K562 (cell line): ENCODE results near the gene GRAMD4. TPM values are rescaled to one million over a fixed set of nuclear protein-coding genes. Genes with fewer than 3 reads are reported as not detected.

Source experiments
- ATAC-seq: fragments of 200-7000 bp; cut with Tn5 transposase; 3 replicates; pipeline ENCODE4 v1.9.1; 2020; ENCODE audit warnings: moderate library complexity
- BruUV-seq: library from RNA; stranded (reverse); fragments of 400-500 nt; replicated peaks from 2 replicates; lab custom pipeline; 2021; lab: Mats Ljungman, UMichigan
- CTCF ChIA-PET: fragments of 300-600 bp; formaldehyde crosslinking; extraction: SDS; loops from one replicate; lab custom pipeline; 2021; ENCODE audit warnings: low intra/inter-chr PET ratio; lab: Yijun Ruan, JAX
- POLR2A ChIA-PET: fragments of 300-600, 350-650 bp; sonication (Branson Sonifier 250); formaldehyde crosslinking; extraction: SDS; loops from one replicate; lab custom pipeline; 2021; ENCODE audit warnings: antibody characterized with exemption, inconsistent platforms; lab: Yijun Ruan, JAX
- DNase-seq, 4 experiments: peaks; one replicate each; pipeline versions ENCODE4 v3.0.0 to v3.0.0-alpha.2; 2011 to 2018; ENCODE audit warnings: low spot score in 3 of 4, mixed read lengths in 3 of 4; ENCODE audit errors: extremely low read depth in 1 of 4
- FAIRE-seq: peaks from 2 replicates; lab custom pipeline; 2011; peaks lifted over from hg19 to GRCh38; lab: Jason Lieb, UNC
- H2AFZ ChIP-seq: 2 replicates; pipeline ENCODE4 v1.6.0; 2011; ENCODE audit warnings: low read depth, low read length, control low read depth, inconsistent platforms
- H3K27ac ChIP-seq: fragments of 200-600 bp; 3 replicates; pipeline ENCODE4 v1.8.0; 2011; ENCODE audit warnings: low read depth, mild to moderate bottlenecking, control low read depth, inconsistent platforms, low read length, moderate library complexity, mixed read lengths; ENCODE audit errors: extremely low read depth
- H3K27me3 ChIP-seq, 2 experiments: fragments of 300-600 bp in 1 of 2; 2 replicates in 1 of 2; 3 replicates in 1 of 2; pipeline versions ENCODE4 v1.6.0 to v1.8.0; 2011; ENCODE audit warnings: inconsistent platforms in 2 of 2, low read length in 2 of 2, mild to moderate bottlenecking in 1 of 2, mixed read lengths in 1 of 2, moderate library complexity in 1 of 2; ENCODE audit not compliant: control insufficient read depth in 2 of 2, insufficient read depth in 2 of 2
- H3K36me3 ChIP-seq: fragments of 300-600 bp; 3 replicates; pipeline ENCODE4 v1.8.0; 2011; ENCODE audit warnings: mild to moderate bottlenecking, low read length, inconsistent platforms; ENCODE audit not compliant: control insufficient read depth, insufficient read depth
- H3K4me1 ChIP-seq, 2 experiments: fragments of 200-600 bp in 1 of 2; replicated peaks in 1 of 2; 2 replicates in 1 of 2; 3 replicates in 1 of 2; pipeline versions ENCODE4 v1.5.1 to v1.8.0; 2011; ENCODE audit warnings: inconsistent platforms in 2 of 2, low read length in 2 of 2, mild to moderate bottlenecking in 1 of 2, mixed read lengths in 1 of 2, moderate library complexity in 1 of 2; ENCODE audit not compliant: control insufficient read depth in 2 of 2, insufficient read depth in 2 of 2
- H3K4me2 ChIP-seq: 2 replicates; pipeline ENCODE4 v1.6.1; 2011; ENCODE audit warnings: low read length, control low read depth, inconsistent platforms, mixed read lengths; ENCODE audit not compliant: insufficient read depth
- H3K4me3 ChIP-seq: fragments of 200-600 bp; sonication (generic), shearing (Covaris generic); 2 replicates; pipeline ENCODE4 v1.5.1; 2016; ENCODE audit warnings: control low read depth, inconsistent platforms
- H3K79me2 ChIP-seq: fragments of 200-600 bp; 3 replicates; pipeline ENCODE4 v1.8.0; 2011; ENCODE audit warnings: low read length, inconsistent platforms; ENCODE audit not compliant: control insufficient read depth, insufficient read depth
- H3K9ac ChIP-seq, 2 experiments: 2 replicates each; pipeline versions ENCODE4 v1.6.0 to v1.6.1; 2011; ENCODE audit warnings: low read depth in 2 of 2, low read length in 2 of 2, control low read depth in 1 of 2, inconsistent platforms in 1 of 2, mild to moderate bottlenecking in 1 of 2, mixed read lengths in 1 of 2; ENCODE audit not compliant: insufficient read depth in 1 of 2
- H3K9me1 ChIP-seq: one replicate; pipeline ENCODE4 v1.6.0; 2011; ENCODE audit warnings: inconsistent platforms, mild to moderate bottlenecking, low read length, moderate library complexity; ENCODE audit not compliant: control insufficient read depth, insufficient read depth
- H3K9me3 ChIP-seq: replicated peaks from 2 replicates; pipeline ENCODE4 v1.5.1; 2011; ENCODE audit warnings: low read depth, low read length, inconsistent platforms; ENCODE audit not compliant: control insufficient read depth, insufficient read depth
- H4K20me1 ChIP-seq: replicated peaks from 2 replicates; pipeline ENCODE4 v1.6.1; 2011; ENCODE audit warnings: low read length, inconsistent platforms, mixed read lengths; ENCODE audit not compliant: control insufficient read depth, insufficient read depth
- CBX8 ChIP-seq: fragments of 200-600 bp; sonication (generic); IDR thresholded peaks from 2 replicates; pipeline ENCODE4 v1.6.1; 2012; ENCODE audit warnings: borderline replicate concordance, mixed run types, low read depth, mild to moderate bottlenecking, moderate library complexity, mixed read lengths, low read length, control low read depth, inconsistent platforms; ENCODE audit not compliant: poor library complexity, severe bottlenecking; ENCODE audit errors: extremely low read depth
- CREB3L1 ChIP-seq: fragments of 450-650 bp; IDR thresholded peaks from 2 replicates; pipeline ENCODE4 v1.6.1; 2014; ENCODE audit warnings: low read depth, mild to moderate bottlenecking, moderate library complexity, borderline replicate concordance
- EWSR1 ChIP-seq: fragments of 450-650 bp; IDR thresholded peaks from 2 replicates; pipeline ENCODE4 v1.6.1; 2018; ENCODE audit warnings: borderline replicate concordance, mild to moderate bottlenecking, low read depth, moderate library complexity; ENCODE audit not compliant: partially characterized antibody
- SAFB2 ChIP-seq: fragments of 200-400 bp; formaldehyde crosslinking; IDR thresholded peaks from 2 replicates; pipeline ENCODE4 v1.6.1; 2018; ENCODE audit warnings: borderline replicate concordance, low read length, low read depth, moderate library complexity; ENCODE audit not compliant: severe bottlenecking
- SMAD2 ChIP-seq: fragments of 150-350 bp; IDR thresholded peaks from 2 replicates; pipeline ENCODE4 v1.6.1; 2014; ENCODE audit warnings: low read depth, mild to moderate bottlenecking, low read length
- WHSC1 ChIP-seq: IDR thresholded peaks from one replicate; pipeline ENCODE4 v1.6.1; 2012; ENCODE audit warnings: low read length, control low read depth, inconsistent platforms
- ZBTB17 ChIP-seq: fragments of 450-650 bp; formaldehyde crosslinking; IDR thresholded peaks from 2 replicates; pipeline ENCODE4 v1.4.0; 2020; ENCODE audit warnings: mild to moderate bottlenecking
- ZNF274 ChIP-seq: IDR thresholded peaks from 2 replicates; pipeline ENCODE4 v1.6.1; 2011; ENCODE audit warnings: low read depth, mild to moderate bottlenecking, low read length, moderate library complexity, borderline replicate concordance
- WGBS: fragments of 100-300 bp; shearing (Covaris generic); methylation state at CpG from one replicate; pipeline ENCODE4 v1.1.6; 2016; ENCODE audit warnings: low coverage, mixed read lengths; ENCODE audit not compliant: insufficient coverage; ENCODE audit errors: missing lambda C conversion rate; 5-methylcytosine and 5-hydroxymethylcytosine counted together
- in situ Hi-C: fragments of 300-500 bp; cut with MboI; formaldehyde crosslinking; loops from 4 replicates; pipeline ENCODE4 v1.15.0; 2018; ENCODE audit warnings: inconsistent platforms, mixed read lengths
- intact Hi-C: fragments of 100-400 bp; cut with micrococcal nuclease; formaldehyde crosslinking; loops from 2 replicates; pipeline ENCODE4 v1.14.2; 2022
- polyA plus RNA-seq, 8 experiments: library from polyadenylated mRNA; depleted of rRNA in 4 of 8; stranded (reverse) in 5 of 8; unstranded in 3 of 8; fragments of >200 nt; fragmentation: Nextera tagmentation in 2 of 8; fragmentation: Illumina TruSeq in 1 of 8; extraction: Ambion mirVana in 2 of 8; extraction: Trizol in 1 of 8; gene quantifications; 2 replicates each; pipeline versions ENCODE4 v1.2.1 to v1.2.3, GENCODE V29; 2011 to 2014; ENCODE audit warnings: inconsistent platforms in 1 of 8, missing spikeins in 1 of 8
- total RNA-seq, 7 experiments: library from RNA; depleted of rRNA in 6 of 7; stranded (reverse); fragments of >200 nt in 6 of 7; fragmentation: Illumina TruSeq in 2 of 7; extraction: Trizol in 2 of 7; gene quantifications; 2 replicates each; pipeline versions ENCODE4 v1.2.1 to v1.2.3, GENCODE V29; 2011 to 2021; ENCODE audit warnings: low replicate concordance in 1 of 7

The GRAMD4 gene
- total and polyA plus RNA-seq, 9 of the 15 experiments (the other 6 are each of a cell fraction or from before 2014, with no cell fraction given): 0.18 to 44.8 (median 18.6) TPM

- H3K9me3 ChIP-seq: no peaks in the 10 kb centered on the region
- TSS peak; percentile 38 for BruUV-seq
- peaks cover 0 to 7% of the 10 kb centered on the region in 2 experiments; a peak in 2 of 5 replicates for H3K4me1 ChIP-seq
- H4K20me1 ChIP-seq: no peaks in the 10 kb centered on the region; the same call in 1 of the 2 replicates
- FAIRE-seq: no peak
- 95% methylated on average over 12 of the region's 28 CpGs for WGBS
- H3K79me2 ChIP-seq: no peaks in the 10 kb centered on the region
- TF ChIP-seq EWSR1 (no peak), WHSC1 (no peak), CBX8 (no peak), ZNF274 (no peak), ZBTB17 (no peak), CREB3L1 (no peak), SAFB2 (no peak), SMAD2 (no peak)
- no peak overlapping the region for H2AFZ ChIP-seq
- no peak overlapping the region for H3K4me2 ChIP-seq
- intact Hi-C loops: no loop called here
- CTCF ChIA-PET: no interaction called here
- H3K36me3 ChIP-seq: peaks cover 26% of the 10 kb centered on the region; the same call in 1 of the 3 replicates
- no peak overlapping the region for H3K9ac ChIP-seq
- H3K27ac ChIP-seq: no peak overlapping the region
- no peak overlapping the region for H3K4me3 ChIP-seq
- H3K27me3 ChIP-seq: no peaks in the 10 kb centered on the region
- in situ Hi-C loops: loop anchor here (10.0 kb wide), 1 partner anchor 113 kb away; no protein-coding TSS in a partner anchor
- DNase-seq: no peak
- POLR2A ChIA-PET: no interaction called here
- no peaks in the 10 kb centered on the region for H3K9me1 ChIP-seq
- no peak for ATAC-seq
Measured at GRCh38 chr22:46677323-46678002, 57.3 kb downstream of the GRAMD4 start.
